Calu3 (cell line): ENCODE data around the gene HMGN4. TPM values are rescaled to one million over a fixed set of nuclear protein-coding genes. Genes with fewer than 3 reads are reported as not detected.

ENCODE experiments used
- BruUV-seq: library from RNA; stranded (reverse); fragments of 400-500 nt; replicated peaks from 2 replicates; lab custom pipeline; 2021; lab: Mats Ljungman, UMichigan
- CTCF ChIA-PET: fragments of 300-600 bp; sonication (Branson Sonifier 250); formaldehyde crosslinking; loops from one replicate; lab custom pipeline; 2022; ENCODE audit warnings: antibody characterized with exemption; lab: Charles Lee
- DNase-seq: peaks from one replicate; pipeline ENCODE4 v3.0.0; 2022
- H3K27ac Mint-ChIP-seq: one replicate; pipeline ENCODE4 v1.8.0; 2022; ENCODE audit warnings: mixed read lengths; ENCODE audit not compliant: unreplicated experiment
- H3K27me3 Mint-ChIP-seq: one replicate; pipeline ENCODE4 v1.8.0; 2022; ENCODE audit warnings: mixed read lengths; ENCODE audit not compliant: unreplicated experiment
- H3K36me3 Mint-ChIP-seq: one replicate; pipeline ENCODE4 v1.8.0; 2022; ENCODE audit warnings: mild to moderate bottlenecking, moderate library complexity, mixed read lengths; ENCODE audit not compliant: insufficient read depth, unreplicated experiment
- H3K4me1 Mint-ChIP-seq: one replicate; pipeline ENCODE4 v1.8.0; 2022; ENCODE audit warnings: mild to moderate bottlenecking, low read depth, mixed read lengths; ENCODE audit not compliant: unreplicated experiment
- H3K4me3 Mint-ChIP-seq: one replicate; pipeline ENCODE4 v1.8.0; 2022; ENCODE audit warnings: mild to moderate bottlenecking, low read depth, moderate library complexity, mixed read lengths; ENCODE audit not compliant: unreplicated experiment
- H3K9me3 Mint-ChIP-seq: one replicate; pipeline ENCODE4 v1.8.0; 2022; ENCODE audit warnings: low read depth, mixed read lengths; ENCODE audit not compliant: unreplicated experiment
- intact Hi-C: fragments of 100-400 bp; cut with micrococcal nuclease; formaldehyde crosslinking; loops from one replicate; pipeline ENCODE4 v1.10.0; 2022; ENCODE audit not compliant: unreplicated experiment
- total RNA-seq: library from RNA; stranded (reverse); gene quantifications from 2 replicates; pipeline ENCODE4 v1.2.3, GENCODE V29; 2022
- TF ChIP-seq, protein P1 (sequence below): fragments of 200-600 bp; IDR thresholded peaks from one replicate; pipeline ENCODE4 v1.8.0; 2022; ENCODE audit warnings: antibody characterized with exemption; ENCODE audit not compliant: unreplicated experiment

Gene HMGN4
- total RNA-seq, 1 experiment from 2014 or later, result 60.0 TPM

DNA sequence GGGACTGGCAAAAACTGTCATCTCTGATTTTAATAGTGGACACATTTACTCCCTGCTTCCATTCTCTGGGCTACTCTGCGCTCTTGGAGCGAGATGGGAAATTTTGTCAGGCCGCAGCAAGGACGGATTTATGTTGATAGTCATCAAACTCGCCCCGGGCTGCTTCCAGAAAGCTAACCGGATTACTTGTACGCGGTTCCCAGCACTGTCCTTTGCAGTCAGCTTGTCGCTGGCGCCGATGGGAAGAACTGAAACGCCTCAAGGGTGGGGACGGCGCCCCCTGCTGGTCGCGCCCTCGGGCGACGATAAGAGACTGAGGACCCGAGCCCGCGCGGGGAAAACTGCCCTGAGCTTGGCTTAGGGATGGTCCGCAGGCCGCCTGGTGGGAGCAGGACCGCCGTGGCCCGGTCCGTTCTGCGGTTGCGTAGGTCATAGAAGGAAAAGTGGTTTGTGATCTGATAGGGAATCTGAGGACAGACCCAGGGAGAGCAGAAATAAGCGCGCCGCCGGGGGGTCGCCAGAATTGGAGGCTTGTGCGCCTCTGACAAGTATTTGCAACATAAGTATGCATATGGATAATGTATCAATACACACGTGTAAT, 57.6 kb downstream of the HMGN4 start:
- no peaks in the 10 kb centered on the region for H3K9me3 Mint-ChIP-seq
- H3K36me3 Mint-ChIP-seq, result no peaks in the 10 kb centered on the region
- intact Hi-C loops, result loop anchor here (1.0 to 10.0 kb wide), 4 partner anchors 23 to 421 kb away; no protein-coding TSS in a partner anchor
- H3K27me3 Mint-ChIP-seq, result peaks cover 7% of the 10 kb centered on the region
- DNase-seq, result peak; percentile 95
- H3K27ac Mint-ChIP-seq, result no peak overlapping the region
- no peak overlapping the region for H3K4me3 Mint-ChIP-seq
- TF ChIP-seq, protein P1, sequence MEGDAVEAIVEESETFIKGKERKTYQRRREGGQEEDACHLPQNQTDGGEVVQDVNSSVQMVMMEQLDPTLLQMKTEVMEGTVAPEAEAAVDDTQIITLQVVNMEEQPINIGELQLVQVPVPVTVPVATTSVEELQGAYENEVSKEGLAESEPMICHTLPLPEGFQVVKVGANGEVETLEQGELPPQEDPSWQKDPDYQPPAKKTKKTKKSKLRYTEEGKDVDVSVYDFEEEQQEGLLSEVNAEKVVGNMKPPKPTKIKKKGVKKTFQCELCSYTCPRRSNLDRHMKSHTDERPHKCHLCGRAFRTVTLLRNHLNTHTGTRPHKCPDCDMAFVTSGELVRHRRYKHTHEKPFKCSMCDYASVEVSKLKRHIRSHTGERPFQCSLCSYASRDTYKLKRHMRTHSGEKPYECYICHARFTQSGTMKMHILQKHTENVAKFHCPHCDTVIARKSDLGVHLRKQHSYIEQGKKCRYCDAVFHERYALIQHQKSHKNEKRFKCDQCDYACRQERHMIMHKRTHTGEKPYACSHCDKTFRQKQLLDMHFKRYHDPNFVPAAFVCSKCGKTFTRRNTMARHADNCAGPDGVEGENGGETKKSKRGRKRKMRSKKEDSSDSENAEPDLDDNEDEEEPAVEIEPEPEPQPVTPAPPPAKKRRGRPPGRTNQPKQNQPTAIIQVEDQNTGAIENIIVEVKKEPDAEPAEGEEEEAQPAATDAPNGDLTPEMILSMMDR, result peak; percentile 96
- H3K4me1 Mint-ChIP-seq, result peaks cover 9% of the 10 kb centered on the region
- CTCF ChIA-PET, result interaction anchor here (0.7 to 2.2 kb wide), 19 partner anchors 12 to 538 kb away, joined by 3 to 33 read pairs (median 4); a partner anchor contains a TSS
- BruUV-seq, result no TSS peak

Other genes with a start within 250 kb of the HMGN4 start
- gene BTN3A2, start 173.2 kb upstream of the HMGN4 start, total RNA-seq, result 28.2 and 36.3 TPM in 2 replicates
- gene BTN2A2, start 155.3 kb upstream of the HMGN4 start, total RNA-seq, result 16.9 and 17.6 TPM in 2 replicates
- gene BTN3A1, start 136.1 kb upstream of the HMGN4 start, total RNA-seq, result 29.0 and 40.5 TPM in 2 replicates
- gene BTN3A3, start 97.9 kb upstream of the HMGN4 start, total RNA-seq, result 15.5 and 20.6 TPM in 2 replicates
- gene BTN2A1, start 80.4 kb upstream of the HMGN4 start, total RNA-seq, result 29.4 and 32.5 TPM in 2 replicates
- not detected in 2 replicates for gene BTN1A1, start 38.1 kb upstream of the HMGN4 start, total RNA-seq
- gene ABT1, start 58.6 kb downstream of the HMGN4 start, total RNA-seq, result 18.8 and 20.9 TPM in 2 replicates
- 25.1 and 27.1 TPM in 2 replicates for gene ZNF322, start 121.4 kb downstream of the HMGN4 start, total RNA-seq